ENCODE data around the gene FBN1. TPM values are rescaled to one million over a fixed set of nuclear protein-coding genes. Genes with fewer than 3 reads are reported as not detected.

The FBN1 gene
- total RNA-seq, 1 experiment from 2014 or later, result 0.43 TPM

- POLR2A ChIA-PET, result no interaction called here
- H3K36me3 Mint-ChIP-seq (ENCODE audit: insufficient read depth, unreplicated experiment), result no peaks in the 10 kb centered on the region
- no peaks in the 10 kb centered on the region for H3K4me1 Mint-ChIP-seq (ENCODE audit: low read depth, unreplicated experiment)
- CTCF ChIA-PET, result no interaction called here
- no peak for TF ChIP-seq CTCF (IDR thresholded peaks at IDR 0.05; ENCODE audit: insufficient read depth in 1 of 2, low read depth in 1 of 2, low read length in 1 of 2, severe bottlenecking in 1 of 2, unreplicated experiment in 1 of 2)
- no peaks in the 10 kb centered on the region for H3K9me3 Mint-ChIP-seq (ENCODE audit: unreplicated experiment)
- intact Hi-C loops (cut with micrococcal nuclease; ENCODE audit: unreplicated experiment), result no loop called here
- H3K4me3 Mint-ChIP-seq (ENCODE audit: unreplicated experiment), result no peak overlapping the region
- H3K27ac Mint-ChIP-seq (ENCODE audit: unreplicated experiment), result no peak overlapping the region
- BruUV-seq (replicated peaks), result no TSS peak
- no peak for DNase-seq
- Histone ChIP-seq H3K9me3 (no peaks in the 10 kb centered on the region), H3K4me1 (no peaks in the 10 kb centered on the region), H3K27me3 (replicated peaks; ENCODE audit: control insufficient read depth, insufficient read depth, low read length) (no peaks in the 10 kb centered on the region; the same call in 1 of the 2 replicates), H3K36me3 (ENCODE audit: control insufficient read depth, insufficient read depth, low read length) (no peaks in the 10 kb centered on the region), H3K4me3 (ENCODE audit: low read depth, low read length) (no peak overlapping the region)
- peaks cover 9% of the 10 kb centered on the region for H3K27me3 Mint-ChIP-seq (ENCODE audit: insufficient read depth, unreplicated experiment)
Measured at GRCh38 chr15:48627260-48627940, 18.1 kb downstream of the FBN1 start.

- Mint-ChIP-seq H3K36me3 (ENCODE audit: insufficient read depth, unreplicated experiment) (no peaks in the 10 kb centered on the region), H3K4me3 (ENCODE audit: unreplicated experiment) (no peak overlapping the region), H3K9me3 (ENCODE audit: unreplicated experiment) (no peaks in the 10 kb centered on the region), H3K27ac (ENCODE audit: unreplicated experiment) (no peak overlapping the region), H3K27me3 (ENCODE audit: insufficient read depth, unreplicated experiment) (peaks cover 7% of the 10 kb centered on the region), H3K4me1 (ENCODE audit: low read depth, unreplicated experiment) (no peaks in the 10 kb centered on the region)
- ChIA-PET CTCF (no interaction called here), POLR2A (no interaction called here)
- Histone ChIP-seq H3K27me3 (replicated peaks; ENCODE audit: control insufficient read depth, insufficient read depth, low read length) (no peaks in the 10 kb centered on the region; the same call in 1 of the 2 replicates), H3K4me3 (ENCODE audit: low read depth, low read length) (no peak overlapping the region), H3K9me3 (no peaks in the 10 kb centered on the region), H3K36me3 (ENCODE audit: control insufficient read depth, insufficient read depth, low read length) (no peaks in the 10 kb centered on the region), H3K4me1 (no peaks in the 10 kb centered on the region)
- intact Hi-C loops (cut with micrococcal nuclease; ENCODE audit: unreplicated experiment), result no loop called here
- no TSS peak for BruUV-seq (replicated peaks)
- DNase-seq, result no peak
- no peak for TF ChIP-seq CTCF (IDR thresholded peaks at IDR 0.05; ENCODE audit: insufficient read depth in 1 of 2, low read depth in 1 of 2, low read length in 1 of 2, severe bottlenecking in 1 of 2, unreplicated experiment in 1 of 2)
Measured at GRCh38 chr15:48625126-48625525, 20.4 kb downstream of the FBN1 start.

GRCh38 chr15:48624700-48625099, 20.8 kb downstream of the FBN1 start:
- POLR2A ChIA-PET, result no interaction called here
- Mint-ChIP-seq H3K4me1 (ENCODE audit: low read depth, unreplicated experiment) (no peaks in the 10 kb centered on the region), H3K9me3 (ENCODE audit: unreplicated experiment) (no peaks in the 10 kb centered on the region), H3K4me3 (ENCODE audit: unreplicated experiment) (no peak overlapping the region), H3K36me3 (ENCODE audit: insufficient read depth, unreplicated experiment) (no peaks in the 10 kb centered on the region), H3K27me3 (ENCODE audit: insufficient read depth, unreplicated experiment) (peaks cover 3% of the 10 kb centered on the region), H3K27ac (ENCODE audit: unreplicated experiment) (no peak overlapping the region)
- Histone ChIP-seq H3K27me3 (replicated peaks; ENCODE audit: control insufficient read depth, insufficient read depth, low read length) (no peaks in the 10 kb centered on the region; the same call in 1 of the 2 replicates), H3K36me3 (ENCODE audit: control insufficient read depth, insufficient read depth, low read length) (no peaks in the 10 kb centered on the region), H3K4me3 (ENCODE audit: low read depth, low read length) (no peak overlapping the region), H3K4me1 (no peaks in the 10 kb centered on the region), H3K9me3 (no peaks in the 10 kb centered on the region)
- intact Hi-C loops (cut with micrococcal nuclease; ENCODE audit: unreplicated experiment), result no loop called here
- no peak for DNase-seq
- TF ChIP-seq CTCF (IDR thresholded peaks at IDR 0.05; ENCODE audit: insufficient read depth in 1 of 2, low read depth in 1 of 2, low read length in 1 of 2, severe bottlenecking in 1 of 2, unreplicated experiment in 1 of 2), result no peak
- no TSS peak for BruUV-seq (replicated peaks)
- CTCF ChIA-PET, result no interaction called here
